Measurements from ENCODE around the gene KDM2B. TPM values are rescaled to one million over a fixed set of nuclear protein-coding genes. Genes with fewer than 3 reads are reported as not detected.
"Not testable (repeated sequence)": the region's sequence is repeated elsewhere in the genome, so short reads cannot be mapped to it uniquely, and the experiment has no call there.

The KDM2B gene
- total RNA-seq, 1 donor from 2014 or later = 18.9 TPM

DNA sequence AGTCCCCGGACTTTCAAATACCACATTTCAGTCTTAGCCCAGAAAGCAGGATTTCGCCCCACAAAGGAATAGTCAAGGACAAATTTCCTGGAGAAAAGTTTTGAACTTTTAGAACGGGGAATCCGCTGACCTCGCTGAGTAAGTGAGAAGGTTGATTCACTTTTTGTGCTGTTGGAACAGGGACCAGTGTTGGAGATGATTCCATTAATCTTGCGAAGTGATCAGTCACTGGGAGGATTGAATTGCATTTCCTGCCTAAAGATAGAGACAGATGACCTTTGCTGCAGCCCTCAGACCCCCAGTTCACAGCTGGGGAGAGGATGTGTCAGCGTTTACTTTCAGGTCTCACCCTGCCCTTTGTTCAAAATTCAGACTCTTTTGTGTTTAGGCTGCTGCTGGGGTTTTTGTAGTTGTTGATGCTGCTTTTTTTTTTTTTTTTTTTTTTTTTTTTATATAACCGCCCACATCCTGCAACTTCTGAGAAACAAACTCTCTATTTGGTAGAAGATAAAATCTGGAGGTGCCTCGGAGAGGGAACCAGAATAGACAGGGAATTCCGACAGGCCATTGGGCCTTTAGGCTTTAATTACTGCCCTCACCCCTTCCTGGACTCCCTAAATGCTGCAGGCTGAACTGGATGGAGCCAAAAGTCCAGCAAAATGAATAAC lies 9.8 kb upstream of the KDM2B start:
- no peaks in the 10 kb centered on the region for H3K36me3 ChIP-seq
- intact Hi-C loops (cut with DNase I) = no loop called here
- H3K4me1 ChIP-seq = peaks cover 9% of the 10 kb centered on the region
- TF ChIP-seq POLR2AphosphoS5 (IDR thresholded peaks at IDR 0.05; ENCODE audit: insufficient read depth in 1 of 2, low read depth in 1 of 2) (no peak), POLR2A (IDR thresholded peaks at IDR 0.05) (no peak)
- TF ChIP-seq, protein P1, sequence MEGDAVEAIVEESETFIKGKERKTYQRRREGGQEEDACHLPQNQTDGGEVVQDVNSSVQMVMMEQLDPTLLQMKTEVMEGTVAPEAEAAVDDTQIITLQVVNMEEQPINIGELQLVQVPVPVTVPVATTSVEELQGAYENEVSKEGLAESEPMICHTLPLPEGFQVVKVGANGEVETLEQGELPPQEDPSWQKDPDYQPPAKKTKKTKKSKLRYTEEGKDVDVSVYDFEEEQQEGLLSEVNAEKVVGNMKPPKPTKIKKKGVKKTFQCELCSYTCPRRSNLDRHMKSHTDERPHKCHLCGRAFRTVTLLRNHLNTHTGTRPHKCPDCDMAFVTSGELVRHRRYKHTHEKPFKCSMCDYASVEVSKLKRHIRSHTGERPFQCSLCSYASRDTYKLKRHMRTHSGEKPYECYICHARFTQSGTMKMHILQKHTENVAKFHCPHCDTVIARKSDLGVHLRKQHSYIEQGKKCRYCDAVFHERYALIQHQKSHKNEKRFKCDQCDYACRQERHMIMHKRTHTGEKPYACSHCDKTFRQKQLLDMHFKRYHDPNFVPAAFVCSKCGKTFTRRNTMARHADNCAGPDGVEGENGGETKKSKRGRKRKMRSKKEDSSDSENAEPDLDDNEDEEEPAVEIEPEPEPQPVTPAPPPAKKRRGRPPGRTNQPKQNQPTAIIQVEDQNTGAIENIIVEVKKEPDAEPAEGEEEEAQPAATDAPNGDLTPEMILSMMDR (IDR thresholded peaks at IDR 0.05) = no peak
- peak overlapping the region; percentile 84 for H3K27ac ChIP-seq
- no peaks in the 10 kb centered on the region for H3K9me3 ChIP-seq
- peak overlapping the region; percentile 42 to 48 for H3K4me3 ChIP-seq
- DNase-seq (ENCODE audit: extremely low spot score in 2 of 2) = no peak
- H3K27me3 ChIP-seq = no peaks in the 10 kb centered on the region

GRCh38 chr12:121584885-121585284 lies 4.1 kb upstream of the KDM2B start:
- H3K4me3 ChIP-seq; H3K9me3 ChIP-seq; H3K27me3 ChIP-seq; H3K36me3 ChIP-seq; intact Hi-C loops (cut with DNase I); H3K27ac ChIP-seq; DNase-seq (ENCODE audit: extremely low spot score in 2 of 2): not testable (repeated sequence)
- H3K4me1 ChIP-seq = peaks cover 22% of the 10 kb centered on the region

DNA sequence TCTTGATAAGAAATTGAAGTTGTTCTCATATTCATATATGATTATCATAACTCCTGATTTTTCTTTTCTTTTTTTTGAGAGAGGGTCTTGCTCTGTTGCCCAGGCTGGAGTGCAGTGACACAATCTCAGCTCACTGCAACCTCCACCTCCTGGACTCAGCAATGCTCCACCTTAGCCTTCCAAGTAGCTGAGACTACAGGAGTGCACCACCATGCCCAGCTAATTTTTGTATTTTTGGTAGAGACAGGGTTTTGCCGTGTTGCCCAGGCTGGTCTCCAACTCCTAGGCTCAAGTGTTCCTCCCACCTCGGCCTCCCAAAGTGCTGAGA lies 2.5 kb upstream of the KDM2B start:
- H3K36me3 ChIP-seq; H3K4me3 ChIP-seq; H3K9me3 ChIP-seq; H3K27me3 ChIP-seq; H3K27ac ChIP-seq; intact Hi-C loops (cut with DNase I); DNase-seq (ENCODE audit: extremely low spot score in 2 of 2): not testable (repeated sequence)
- H3K4me1 ChIP-seq = peaks cover 30% of the 10 kb centered on the region

DNA sequence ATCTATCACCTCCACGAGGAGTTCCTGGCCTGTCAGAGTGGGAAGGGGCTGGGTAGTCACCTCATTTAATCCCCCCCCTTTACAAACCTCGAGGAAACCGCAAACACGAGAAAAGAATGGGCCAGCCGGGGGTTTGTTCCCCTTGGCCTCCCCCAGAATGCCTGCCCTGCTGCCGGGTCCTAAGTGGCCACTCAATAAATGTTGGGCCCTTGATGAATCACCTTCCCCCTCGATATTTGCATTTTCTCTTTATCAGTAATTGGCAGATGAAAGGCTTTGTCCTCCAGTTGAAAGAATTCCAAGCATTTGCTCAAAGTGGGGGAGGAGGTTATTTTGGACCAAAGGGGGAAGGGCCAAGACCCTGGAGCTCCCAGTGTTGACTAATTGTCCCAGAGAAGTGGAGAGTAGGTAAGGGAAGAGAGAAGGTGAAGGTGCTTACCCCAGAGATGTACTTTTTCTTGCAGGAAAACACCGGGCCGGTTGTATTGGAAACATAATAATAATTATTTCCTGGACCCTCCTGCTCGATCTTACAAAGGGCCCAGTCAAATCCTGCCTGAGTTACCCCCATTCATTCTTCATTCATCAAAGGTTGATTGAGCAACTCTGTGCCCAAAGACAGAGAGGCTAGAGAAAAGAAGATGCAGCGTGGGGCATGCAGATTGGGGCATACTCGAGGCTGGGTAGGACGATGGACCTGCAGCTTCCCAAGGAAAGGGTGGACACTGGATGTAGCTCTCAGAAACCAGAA lies 1.9 kb upstream of the KDM2B start:
- H3K4me3 ChIP-seq = no peak overlapping the region
- H3K27ac ChIP-seq = peak overlapping the region; percentile 86
- H3K36me3 ChIP-seq = no peaks in the 10 kb centered on the region
- H3K27me3 ChIP-seq = no peaks in the 10 kb centered on the region
- TF ChIP-seq POLR2AphosphoS5 (IDR thresholded peaks at IDR 0.05; ENCODE audit: insufficient read depth in 1 of 2, low read depth in 1 of 2) (no peak), POLR2A (IDR thresholded peaks at IDR 0.05) (no peak)
- TF ChIP-seq, protein P1 (IDR thresholded peaks at IDR 0.05) = no peak
- peaks cover 36% of the 10 kb centered on the region for H3K4me1 ChIP-seq
- no peak for DNase-seq (ENCODE audit: extremely low spot score in 2 of 2)
- H3K9me3 ChIP-seq = no peaks in the 10 kb centered on the region
- intact Hi-C loops (cut with DNase I) = no loop called here

- no peaks in the 10 kb centered on the region for H3K9me3 ChIP-seq
- peak overlapping the region; percentile 54 to 74 for H3K4me3 ChIP-seq
- no peaks in the 10 kb centered on the region for H3K36me3 ChIP-seq
- intact Hi-C loops (cut with DNase I) = loop anchor here (1.0 kb wide), 1 partner anchor 28 kb away; no protein-coding TSS in a partner anchor
- TF ChIP-seq POLR2A (IDR thresholded peaks at IDR 0.05) (no peak), POLR2AphosphoS5 (IDR thresholded peaks at IDR 0.05; ENCODE audit: insufficient read depth in 1 of 2, low read depth in 1 of 2) (peak in 1 of 2 donors; percentile 41)
- TF ChIP-seq, protein P1 (IDR thresholded peaks at IDR 0.05) = no peak
- H3K4me1 ChIP-seq = peaks cover 45% of the 10 kb centered on the region
- H3K27me3 ChIP-seq = no peaks in the 10 kb centered on the region
- H3K27ac ChIP-seq = peak overlapping the region; percentile 86
- no peak for DNase-seq (ENCODE audit: extremely low spot score in 2 of 2)
Measured at GRCh38 chr12:121581686-121582429, 1.0 kb upstream of the KDM2B start.

Data from vagina (tissue), 2 donors.